Measurements from ENCODE around the gene FLNC. TPM values are rescaled to one million over a fixed set of nuclear protein-coding genes. Genes with fewer than 3 reads are reported as not detected.

The FLNC gene
- total RNA-seq, 5 donors from 2014 or later (not counting 1 experiment from before 2014, with no cell fraction given) = 0.05 to 0.93 (median 0.38) TPM

DNA sequence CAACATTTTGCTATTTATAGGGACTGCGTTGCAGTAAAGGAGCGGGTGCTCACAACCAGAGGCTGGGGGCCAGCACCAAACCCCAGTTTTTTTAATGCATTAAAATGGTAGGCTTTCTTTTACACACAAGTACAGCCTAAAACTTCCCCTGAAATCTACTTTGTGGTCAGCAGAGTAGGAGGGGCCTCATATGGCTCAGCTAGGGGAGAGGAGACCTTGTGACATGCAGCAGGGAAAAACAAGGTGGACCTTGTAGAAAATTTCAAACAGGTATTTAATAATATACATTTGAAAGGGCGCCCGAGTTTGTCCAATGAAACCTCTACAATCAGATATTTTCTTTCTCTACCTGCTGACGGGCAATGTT lies 37.0 kb upstream of the FLNC start:
- Histone ChIP-seq H3K4me3 (ENCODE audit: control insufficient read depth in 1 of 2, extremely low read depth in 1 of 2, low read length in 1 of 2) (no peak overlapping the region), H3K27me3 (replicated peaks in 1 of 2; ENCODE audit: control insufficient read depth in 2 of 2, extremely low read depth in 1 of 2, insufficient read depth in 2 of 2, low read length in 1 of 2) (no peaks in the 10 kb centered on the region), H3K36me3 (ENCODE audit: control insufficient read depth in 2 of 2, extremely low read depth in 1 of 2, insufficient read depth in 1 of 2, low read length in 1 of 2) (peaks cover 0 to 2% of the 10 kb centered on the region in 2 donors), H3K27ac (ENCODE audit: low read length) (no peak overlapping the region), H3K9me3 (no peaks in the 10 kb centered on the region), H3K4me1 (ENCODE audit: control insufficient read depth in 1 of 2, extremely low read depth in 1 of 2, insufficient read depth in 2 of 2, low read length in 2 of 2) (peaks cover 0 to 22% of the 10 kb centered on the region in 2 experiments)
- ChIA-PET CTCF (no interaction called here), POLR2A (no interaction called here)
- no peaks in the 10 kb centered on the region for H3K9me3 Mint-ChIP-seq
- peak overlapping the region in 1 of 3 donors; percentile 90 for H3K4me3 Mint-ChIP-seq
- H3K27me3 Mint-ChIP-seq = no peaks in the 10 kb centered on the region
- no CpG with 5 or more reads among the region's 5 CpGs for WGBS (ENCODE audit: insufficient coverage)
- peaks cover 16 to 18% (median 18%) of the 10 kb centered on the region in 3 donors for H3K4me1 Mint-ChIP-seq
- peaks cover 6% of the 10 kb centered on the region for H3K36me3 Mint-ChIP-seq
- DNase-seq (no peak), ATAC-seq (replicated peaks in 1 of 4) (no peak)
- no peak overlapping the region for H3K27ac Mint-ChIP-seq

DNA sequence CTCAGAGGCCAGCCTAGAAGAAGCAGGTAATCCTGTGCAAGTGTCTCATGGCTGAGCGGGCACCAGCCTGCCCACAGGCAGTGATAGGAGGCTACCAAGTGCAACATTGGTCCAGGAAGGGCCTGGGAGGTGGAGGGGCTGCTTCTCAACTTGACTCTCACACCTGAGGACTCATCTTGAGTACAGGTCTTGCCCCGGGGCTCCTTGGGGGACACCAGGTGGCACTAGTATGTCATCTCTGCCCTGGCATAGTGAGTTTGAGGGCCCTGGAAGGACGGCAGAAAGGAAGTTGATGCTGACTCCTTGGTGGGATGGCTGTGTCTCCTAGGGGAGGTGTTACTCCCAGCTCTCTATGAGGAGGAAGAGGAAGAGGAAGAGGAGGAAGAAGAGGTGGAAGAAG lies 36.2 kb upstream of the FLNC start:
- ATAC-seq (replicated peaks in 1 of 4) (no peak), DNase-seq (peak in 10 of 35 experiments; percentile 6 to 44 (median 17))
- H3K27ac Mint-ChIP-seq = peak overlapping the region in 1 of 2 donors; percentile 57
- Histone ChIP-seq H3K4me1 (ENCODE audit: control insufficient read depth in 1 of 2, extremely low read depth in 1 of 2, insufficient read depth in 2 of 2, low read length in 2 of 2) (peaks cover 0 to 22% of the 10 kb centered on the region in 2 experiments), H3K36me3 (ENCODE audit: control insufficient read depth in 2 of 2, extremely low read depth in 1 of 2, insufficient read depth in 1 of 2, low read length in 1 of 2) (peaks cover 0 to 2% of the 10 kb centered on the region in 2 donors), H3K9me3 (no peaks in the 10 kb centered on the region), H3K27me3 (replicated peaks in 1 of 2; ENCODE audit: control insufficient read depth in 2 of 2, extremely low read depth in 1 of 2, insufficient read depth in 2 of 2, low read length in 1 of 2) (no peaks in the 10 kb centered on the region), H3K4me3 (ENCODE audit: control insufficient read depth in 1 of 2, extremely low read depth in 1 of 2, low read length in 1 of 2) (no peak overlapping the region), H3K27ac (ENCODE audit: low read length) (no peak overlapping the region)
- ChIA-PET POLR2A (no interaction called here), CTCF (no interaction called here)
- H3K27me3 Mint-ChIP-seq = no peaks in the 10 kb centered on the region
- H3K9me3 Mint-ChIP-seq = no peaks in the 10 kb centered on the region
- WGBS (ENCODE audit: insufficient coverage) = 11% methylated on average over 2 of the region's 3 CpGs
- peaks cover 6% of the 10 kb centered on the region for H3K36me3 Mint-ChIP-seq
- H3K4me1 Mint-ChIP-seq = peaks cover 16 to 18% (median 17%) of the 10 kb centered on the region in 3 donors
- no peak overlapping the region for H3K4me3 Mint-ChIP-seq

DNA sequence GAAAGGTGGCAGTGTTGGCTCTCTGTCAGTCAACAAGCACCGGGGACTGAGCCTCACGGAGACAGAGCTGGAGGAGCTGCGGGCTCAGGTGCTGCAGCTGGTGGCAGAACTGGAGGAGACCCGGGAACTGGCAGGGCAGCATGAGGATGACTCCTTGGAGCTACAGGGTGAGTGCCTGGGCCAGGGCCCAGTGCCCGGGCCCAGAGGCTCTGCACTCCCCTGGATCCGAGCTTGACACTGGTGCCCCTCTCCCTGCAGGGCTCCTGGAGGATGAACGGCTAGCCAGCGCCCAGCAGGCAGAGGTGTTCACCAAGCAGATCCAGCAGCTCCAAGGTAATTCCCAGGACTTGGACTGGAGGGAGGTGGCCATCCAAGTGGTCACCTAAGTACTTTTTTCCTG lies 35.8 kb upstream of the FLNC start:
- Histone ChIP-seq H3K4me3 (ENCODE audit: control insufficient read depth in 1 of 2, extremely low read depth in 1 of 2, low read length in 1 of 2) (no peak overlapping the region), H3K27ac (ENCODE audit: low read length) (no peak overlapping the region), H3K4me1 (ENCODE audit: control insufficient read depth in 1 of 2, extremely low read depth in 1 of 2, insufficient read depth in 2 of 2, low read length in 2 of 2) (peaks cover 0 to 22% of the 10 kb centered on the region in 2 experiments), H3K27me3 (replicated peaks in 1 of 2; ENCODE audit: control insufficient read depth in 2 of 2, extremely low read depth in 1 of 2, insufficient read depth in 2 of 2, low read length in 1 of 2) (no peaks in the 10 kb centered on the region), H3K9me3 (no peaks in the 10 kb centered on the region), H3K36me3 (ENCODE audit: control insufficient read depth in 2 of 2, extremely low read depth in 1 of 2, insufficient read depth in 1 of 2, low read length in 1 of 2) (peaks cover 0 to 2% of the 10 kb centered on the region in 2 donors)
- ChIA-PET POLR2A (no interaction called here), CTCF (no interaction called here)
- Mint-ChIP-seq H3K4me3 (no peak overlapping the region), H3K27ac (no peak overlapping the region), H3K9me3 (no peaks in the 10 kb centered on the region), H3K4me1 (peaks cover 12 to 14% (median 13%) of the 10 kb centered on the region in 3 donors), H3K27me3 (no peaks in the 10 kb centered on the region), H3K36me3 (peaks cover 6% of the 10 kb centered on the region)
- ATAC-seq (replicated peaks in 1 of 4) = no peak
- 89% methylated on average over 8 of the region's 8 CpGs for WGBS (ENCODE audit: insufficient coverage)
- DNase-seq = no peak

DNA sequence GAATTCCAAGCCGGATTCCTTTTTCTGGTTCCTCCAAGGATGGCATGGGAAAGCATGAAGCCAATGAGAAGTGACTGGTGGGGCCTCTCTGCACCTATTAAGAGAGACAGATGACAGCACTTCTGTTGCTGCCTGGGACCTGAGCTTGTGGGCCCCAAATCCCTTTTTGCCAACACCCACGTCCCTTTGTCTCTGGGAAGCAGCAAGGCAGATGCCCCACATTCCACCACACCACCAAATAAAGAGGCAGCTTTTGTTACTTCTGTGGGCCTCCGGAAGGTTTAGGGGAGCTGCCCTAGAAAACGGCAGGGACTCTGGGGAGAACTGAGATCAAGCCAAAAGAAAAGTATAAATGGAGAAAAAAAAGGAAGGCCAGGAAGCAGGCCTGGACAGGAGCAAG lies 35.1 kb upstream of the FLNC start:
- ATAC-seq (replicated peaks in 1 of 4) (no peak), DNase-seq (no peak)
- H3K9me3 Mint-ChIP-seq = no peaks in the 10 kb centered on the region
- peaks cover 0 to 2% of the 10 kb centered on the region in 2 donors for H3K36me3 ChIP-seq (ENCODE audit: control insufficient read depth in 2 of 2, extremely low read depth in 1 of 2, insufficient read depth in 1 of 2, low read length in 1 of 2)
- ChIA-PET CTCF (no interaction called here), POLR2A (no interaction called here)
- no peak overlapping the region for H3K27ac ChIP-seq (ENCODE audit: low read length)
- peaks cover 11% of the 10 kb centered on the region in 3 donors for H3K4me1 Mint-ChIP-seq
- no peak overlapping the region for H3K4me3 Mint-ChIP-seq
- H3K9me3 ChIP-seq = no peaks in the 10 kb centered on the region
- H3K36me3 Mint-ChIP-seq = peaks cover 6% of the 10 kb centered on the region
- H3K27me3 Mint-ChIP-seq = no peaks in the 10 kb centered on the region
- no peaks in the 10 kb centered on the region for H3K27me3 ChIP-seq (replicated peaks in 1 of 2; ENCODE audit: control insufficient read depth in 2 of 2, extremely low read depth in 1 of 2, insufficient read depth in 2 of 2, low read length in 1 of 2)
- no peak overlapping the region for H3K4me3 ChIP-seq (ENCODE audit: control insufficient read depth in 1 of 2, extremely low read depth in 1 of 2, low read length in 1 of 2)
- 96% methylated on average over 3 of the region's 4 CpGs for WGBS (ENCODE audit: insufficient coverage)
- H3K4me1 ChIP-seq (ENCODE audit: control insufficient read depth in 1 of 2, extremely low read depth in 1 of 2, insufficient read depth in 2 of 2, low read length in 2 of 2) = peaks cover 0 to 22% of the 10 kb centered on the region in 2 experiments
- H3K27ac Mint-ChIP-seq = no peak overlapping the region

DNA sequence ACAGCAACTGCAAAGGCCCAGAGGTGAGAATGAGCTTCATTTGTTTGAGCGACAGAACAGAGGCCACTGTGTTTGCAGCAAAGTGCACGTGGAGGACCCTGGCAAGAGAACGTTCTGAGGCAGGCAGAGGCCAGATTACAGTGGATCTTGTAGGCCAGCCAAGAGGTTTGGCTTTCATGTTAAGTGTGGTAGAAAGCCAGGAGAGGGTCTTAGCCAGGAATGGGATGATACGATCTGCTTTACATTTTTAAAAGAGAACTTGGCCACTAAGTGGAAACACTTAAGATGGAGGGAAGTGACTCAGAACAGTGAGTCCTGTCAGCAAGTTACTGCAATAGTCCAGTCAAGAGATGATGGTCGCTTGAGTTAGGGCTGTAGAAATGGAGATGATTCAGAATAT lies 33.9 kb upstream of the FLNC start:
- 100% methylated on average over 4 of the region's 5 CpGs for WGBS (ENCODE audit: insufficient coverage)
- no peaks in the 10 kb centered on the region for H3K27me3 Mint-ChIP-seq
- no peak overlapping the region for H3K4me3 Mint-ChIP-seq
- Histone ChIP-seq H3K36me3 (ENCODE audit: control insufficient read depth in 2 of 2, extremely low read depth in 1 of 2, insufficient read depth in 1 of 2, low read length in 1 of 2) (peaks cover 0 to 2% of the 10 kb centered on the region in 2 donors), H3K27me3 (replicated peaks in 1 of 2; ENCODE audit: control insufficient read depth in 2 of 2, extremely low read depth in 1 of 2, insufficient read depth in 2 of 2, low read length in 1 of 2) (no peaks in the 10 kb centered on the region), H3K4me3 (ENCODE audit: control insufficient read depth in 1 of 2, extremely low read depth in 1 of 2, low read length in 1 of 2) (no peak overlapping the region), H3K27ac (ENCODE audit: low read length) (no peak overlapping the region), H3K9me3 (no peaks in the 10 kb centered on the region), H3K4me1 (ENCODE audit: control insufficient read depth in 1 of 2, extremely low read depth in 1 of 2, insufficient read depth in 2 of 2, low read length in 2 of 2) (peaks cover 0 to 16% of the 10 kb centered on the region in 2 experiments)
- DNase-seq = no peak
- peaks cover 10% of the 10 kb centered on the region for H3K36me3 Mint-ChIP-seq
- peaks cover 6 to 8% (median 7%) of the 10 kb centered on the region in 3 donors for H3K4me1 Mint-ChIP-seq
- H3K9me3 Mint-ChIP-seq = no peaks in the 10 kb centered on the region
- no peak for ATAC-seq (replicated peaks in 1 of 4)
- H3K27ac Mint-ChIP-seq = no peak overlapping the region
- ChIA-PET POLR2A (no interaction called here), CTCF (interaction anchor here in 1 of 2 donors (0.6 to 0.8 kb wide), 2 partner anchors 67 to 494 kb away, joined by 3 read pairs; no protein-coding TSS in a partner anchor)

DNA sequence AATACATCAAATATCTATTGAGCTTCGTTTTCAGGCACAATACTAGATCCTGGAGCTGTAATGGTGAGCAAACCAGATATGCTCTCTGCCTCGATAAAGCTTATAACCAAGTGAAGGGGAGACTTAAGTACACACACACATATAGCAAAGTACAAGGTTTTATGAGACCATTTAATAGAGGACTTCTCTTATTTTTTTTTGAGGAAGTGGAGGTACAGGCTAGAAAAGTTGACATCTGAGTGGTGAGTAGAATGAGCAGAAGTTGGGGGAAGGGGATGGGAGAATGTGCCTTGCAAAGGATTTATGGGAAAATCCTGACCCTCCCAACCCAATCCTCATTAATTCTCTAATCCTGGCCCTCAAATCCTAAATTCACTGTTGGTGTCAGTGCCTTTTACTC lies 30.8 kb upstream of the FLNC start:
- no peak overlapping the region for H3K27ac Mint-ChIP-seq
- H3K36me3 ChIP-seq (ENCODE audit: control insufficient read depth in 2 of 2, extremely low read depth in 1 of 2, insufficient read depth in 1 of 2, low read length in 1 of 2) = peaks cover 0 to 2% of the 10 kb centered on the region in 2 donors
- no peaks in the 10 kb centered on the region for H3K9me3 ChIP-seq
- ChIA-PET POLR2A (no interaction called here), CTCF (no interaction called here)
- no CpG with 5 or more reads among the region's 2 CpGs for WGBS (ENCODE audit: insufficient coverage)
- ATAC-seq (replicated peaks in 1 of 4) (no peak), DNase-seq (no peak)
- H3K27ac ChIP-seq (ENCODE audit: low read length) = no peak overlapping the region
- H3K36me3 Mint-ChIP-seq = peaks cover 11% of the 10 kb centered on the region
- H3K4me1 ChIP-seq (ENCODE audit: control insufficient read depth in 1 of 2, extremely low read depth in 1 of 2, insufficient read depth in 2 of 2, low read length in 2 of 2) = no peaks in the 10 kb centered on the region
- H3K4me3 ChIP-seq (ENCODE audit: control insufficient read depth in 1 of 2, extremely low read depth in 1 of 2, low read length in 1 of 2) = no peak overlapping the region
- H3K4me1 Mint-ChIP-seq = no peaks in the 10 kb centered on the region
- no peaks in the 10 kb centered on the region for H3K27me3 ChIP-seq (replicated peaks in 1 of 2; ENCODE audit: control insufficient read depth in 2 of 2, extremely low read depth in 1 of 2, insufficient read depth in 2 of 2, low read length in 1 of 2)
- H3K27me3 Mint-ChIP-seq = no peaks in the 10 kb centered on the region
- H3K9me3 Mint-ChIP-seq = no peaks in the 10 kb centered on the region
- no peak overlapping the region for H3K4me3 Mint-ChIP-seq

DNA sequence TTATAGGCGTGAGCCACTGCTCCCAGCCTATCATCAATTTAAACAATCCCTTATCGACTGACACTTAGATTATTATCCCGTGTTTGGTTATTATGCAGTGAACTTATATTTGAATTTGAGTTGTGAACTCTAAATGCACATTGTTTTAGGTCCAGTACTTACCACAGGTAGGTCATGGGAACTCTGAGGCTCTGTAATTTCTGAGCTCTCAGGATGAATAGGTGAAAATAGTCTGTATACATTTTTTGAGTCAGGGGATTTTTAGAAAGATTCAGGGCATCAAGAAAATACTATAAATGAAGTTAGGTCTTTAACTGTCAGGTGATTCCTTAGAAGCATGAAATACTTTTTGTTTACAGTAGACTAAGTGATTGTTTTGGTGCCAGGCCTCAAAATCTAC lies 29.6 kb upstream of the FLNC start:
- Mint-ChIP-seq H3K27me3 (no peaks in the 10 kb centered on the region), H3K9me3 (no peaks in the 10 kb centered on the region), H3K36me3 (peaks cover 14% of the 10 kb centered on the region), H3K4me3 (no peak overlapping the region), H3K4me1 (no peaks in the 10 kb centered on the region), H3K27ac (no peak overlapping the region)
- 100% methylated on average over 1 of the region's 3 CpGs for WGBS (ENCODE audit: insufficient coverage)
- POLR2A ChIA-PET = no interaction called here
- H3K36me3 ChIP-seq (ENCODE audit: control insufficient read depth in 2 of 2, extremely low read depth in 1 of 2, insufficient read depth in 1 of 2, low read length in 1 of 2) = peaks cover 4 to 6% of the 10 kb centered on the region in 2 donors
- H3K27me3 ChIP-seq (replicated peaks in 1 of 2; ENCODE audit: control insufficient read depth in 2 of 2, extremely low read depth in 1 of 2, insufficient read depth in 2 of 2, low read length in 1 of 2) = no peaks in the 10 kb centered on the region
- no peaks in the 10 kb centered on the region for H3K4me1 ChIP-seq (ENCODE audit: control insufficient read depth in 1 of 2, extremely low read depth in 1 of 2, insufficient read depth in 2 of 2, low read length in 2 of 2)
- no peak overlapping the region for H3K4me3 ChIP-seq (ENCODE audit: control insufficient read depth in 1 of 2, extremely low read depth in 1 of 2, low read length in 1 of 2)
- H3K9me3 ChIP-seq = no peaks in the 10 kb centered on the region
- H3K27ac ChIP-seq (ENCODE audit: low read length) = no peak overlapping the region
- DNase-seq = no peak
- CTCF ChIA-PET = interaction anchor here in 1 of 2 donors (0.9 kb wide), 1 partner anchor 760 kb away, joined by 4 read pairs; no protein-coding TSS in a partner anchor
- ATAC-seq (replicated peaks in 1 of 4) = no peak

Measured in T-cell (primary cell).